Endodermal cell (in vitro differentiated cells): ENCODE data around the gene CUL4A. TPM values are rescaled to one million over a fixed set of nuclear protein-coding genes. Genes with fewer than 3 reads are reported as not detected.

ENCODE experiments used
- DNase-seq: peaks from one replicate; pipeline ENCODE4 v3.0.0-alpha.2; 2017
- H3K27ac ChIP-seq: 2 replicates; pipeline ENCODE4 v1.5.1; 2013; ENCODE audit warnings: mild to moderate bottlenecking, low read depth, low read length, moderate library complexity
- H3K27me3 ChIP-seq: 2 replicates; pipeline ENCODE4 v1.6.1; 2013; ENCODE audit warnings: mild to moderate bottlenecking, low read length, moderate library complexity; ENCODE audit not compliant: insufficient read depth, control insufficient read depth, poor library complexity, severe bottlenecking
- H3K36me3 ChIP-seq: 2 replicates; pipeline ENCODE4 v1.7.0; 2013; ENCODE audit warnings: mild to moderate bottlenecking, low read length, moderate library complexity; ENCODE audit not compliant: control insufficient read depth, insufficient read depth
- H3K4me1 ChIP-seq: one replicate; pipeline ENCODE4 v1.7.0; 2013; ENCODE audit warnings: low read length; ENCODE audit not compliant: control insufficient read depth, insufficient read depth
- H3K4me3 ChIP-seq: 2 replicates; pipeline ENCODE4 v1.5.1; 2013; ENCODE audit warnings: mild to moderate bottlenecking, low read length, moderate library complexity
- H3K9ac ChIP-seq: 2 replicates; pipeline ENCODE4 v1.6.1; 2013; ENCODE audit warnings: mild to moderate bottlenecking, low read length, moderate library complexity; ENCODE audit not compliant: poor library complexity, severe bottlenecking; ENCODE audit errors: extremely low read depth
- H3K9me3 ChIP-seq: 2 replicates; pipeline ENCODE4 v1.6.1; 2013; ENCODE audit warnings: mild to moderate bottlenecking, low read length, moderate library complexity; ENCODE audit not compliant: control insufficient read depth
- H3K27ac Mint-ChIP-seq: 2 replicates; pipeline ENCODE4 v1.8.0; 2020; ENCODE audit warnings: mixed read lengths
- H3K27me3 Mint-ChIP-seq: 2 replicates; pipeline ENCODE4 v1.8.0; 2021; ENCODE audit warnings: mild to moderate bottlenecking, mixed read lengths; ENCODE audit not compliant: insufficient read depth
- H3K36me3 Mint-ChIP-seq: 2 replicates; pipeline ENCODE4 v1.8.0; 2020; ENCODE audit warnings: low read depth, mixed read lengths
- H3K4me1 Mint-ChIP-seq: 2 replicates; pipeline ENCODE4 v1.8.0; 2020; ENCODE audit warnings: mixed read lengths
- H3K4me3 Mint-ChIP-seq: 2 replicates; pipeline ENCODE4 v1.8.0; 2020; ENCODE audit warnings: mild to moderate bottlenecking, moderate library complexity, mixed read lengths
- H3K9me3 Mint-ChIP-seq: 2 replicates; pipeline ENCODE4 v1.8.0; 2020; ENCODE audit warnings: mild to moderate bottlenecking, mixed read lengths
- WGBS, 2 experiments: methylation state at CpG; one replicate each; pipeline versions ENCODE4 v1.1.5 to v1.1.7; 2013; ENCODE audit warnings: missing lambda C conversion rate in 2 of 2, mixed read lengths in 1 of 2; ENCODE audit not compliant: insufficient coverage in 1 of 2, insufficient read length in 1 of 2; 5-methylcytosine and 5-hydroxymethylcytosine counted together
- total RNA-seq, 2 donors: library from RNA; stranded (reverse); fragmentation: NEBNext Ultra II Directional in 1 of 2; extraction: Animal tissue kit (Norgen Biotek cat#: 25700) in 1 of 2; gene quantifications; 2 replicates in 1 of 2; 3 replicates in 1 of 2; pipeline ENCODE4 v1.2.1, GENCODE V29; 2021
- TF ChIP-seq, protein P1 (sequence below): fragments of 200-600 bp; sonication (generic); conservative IDR thresholded peaks from 2 replicates; pipeline ENCODE4 v1.5.0; 2021; ENCODE audit warnings: antibody characterized with exemption, mild to moderate bottlenecking

The CUL4A gene
- total RNA-seq, 2 donors from 2014 or later: 92.9 to 99.4 TPM

DNA sequence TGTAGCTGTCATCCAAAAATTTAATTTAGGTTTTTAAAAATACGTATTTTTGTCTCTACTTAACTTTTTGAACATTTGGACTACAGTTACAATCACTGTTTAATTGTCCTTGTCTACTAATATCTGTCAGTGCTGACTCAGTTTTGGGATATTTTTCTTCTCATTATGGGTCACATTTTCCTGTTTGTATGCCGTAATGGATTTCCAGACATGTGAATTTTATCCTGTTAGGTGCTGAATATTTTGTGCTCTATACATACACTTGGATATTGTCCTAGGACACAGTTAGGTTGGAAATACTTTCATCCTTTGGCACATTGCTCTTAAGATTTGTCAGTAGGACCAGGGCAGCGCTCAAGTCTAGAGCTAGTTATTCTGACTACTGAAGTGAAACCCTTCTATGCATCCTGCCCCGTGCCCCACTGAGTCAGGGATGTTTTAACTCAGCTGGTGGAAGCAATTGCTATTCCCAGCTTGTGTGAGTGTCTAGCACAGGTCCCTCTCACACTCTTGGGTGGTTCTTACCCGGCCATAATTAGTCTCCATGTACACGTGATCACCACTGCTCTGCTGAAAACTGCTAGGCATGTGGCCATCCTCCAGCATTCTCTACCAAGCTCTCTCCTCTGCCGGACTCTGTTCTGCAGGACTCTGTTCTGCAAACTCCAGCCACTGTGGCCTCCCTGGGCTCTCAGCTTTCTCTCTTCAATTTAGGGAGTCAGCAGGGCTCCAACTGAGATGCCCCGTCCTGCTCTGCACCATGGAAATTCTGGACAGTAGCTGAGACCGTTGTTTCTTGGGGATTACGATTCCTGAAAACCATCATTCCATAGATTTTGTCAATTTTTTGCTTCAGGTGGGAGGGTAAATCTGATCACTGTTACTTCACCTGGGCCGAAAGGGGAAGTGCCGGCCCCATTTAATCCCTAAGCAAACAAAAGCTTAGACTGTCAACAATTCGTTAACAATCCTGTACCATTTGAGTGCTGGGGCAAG, 39.8 kb upstream of the CUL4A start:
- H3K36me3 Mint-ChIP-seq: peaks cover 64% of the 10 kb centered on the region

DNA sequence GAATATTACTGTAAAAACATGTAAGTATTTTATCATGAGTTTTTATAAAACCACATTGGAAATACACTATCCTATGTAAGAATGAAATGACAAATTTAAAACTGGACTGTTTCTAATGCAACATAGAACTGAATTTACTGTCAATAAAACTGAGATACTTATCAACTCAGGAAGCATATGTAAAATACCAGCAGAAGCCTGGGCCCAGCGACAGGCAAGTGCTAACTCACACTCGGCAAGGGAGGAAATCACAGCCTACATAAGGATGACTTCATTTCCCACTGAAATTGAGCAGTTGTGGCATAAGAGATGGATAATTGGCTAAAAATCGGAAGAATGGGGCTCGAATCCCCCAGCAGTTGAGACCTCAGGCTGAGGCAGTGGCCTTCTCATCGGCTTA, 38.9 kb upstream of the CUL4A start:
- no peaks in the 10 kb centered on the region for H3K27me3 ChIP-seq
- Mint-ChIP-seq H3K27ac (peak overlapping the region; percentile 44), H3K4me1 (peaks cover 28% of the 10 kb centered on the region), H3K4me3 (no peak overlapping the region), H3K9me3 (peaks cover 12% of the 10 kb centered on the region), H3K27me3 (no peaks in the 10 kb centered on the region), H3K36me3 (peaks cover 71% of the 10 kb centered on the region)
- no peak overlapping the region for H3K9ac ChIP-seq
- peak overlapping the region; percentile 27 for H3K4me3 ChIP-seq
- no peak overlapping the region for H3K27ac ChIP-seq
- DNase-seq: peak; percentile 40
- peaks cover 18% of the 10 kb centered on the region for H3K4me1 ChIP-seq
- peaks cover 65% of the 10 kb centered on the region for H3K36me3 ChIP-seq
- peaks cover 12% of the 10 kb centered on the region for H3K9me3 ChIP-seq
- WGBS, 2 experiments: 76 to 82% methylated on average over 3 to 5 of the region's 5 CpGs
- TF ChIP-seq, protein P1, sequence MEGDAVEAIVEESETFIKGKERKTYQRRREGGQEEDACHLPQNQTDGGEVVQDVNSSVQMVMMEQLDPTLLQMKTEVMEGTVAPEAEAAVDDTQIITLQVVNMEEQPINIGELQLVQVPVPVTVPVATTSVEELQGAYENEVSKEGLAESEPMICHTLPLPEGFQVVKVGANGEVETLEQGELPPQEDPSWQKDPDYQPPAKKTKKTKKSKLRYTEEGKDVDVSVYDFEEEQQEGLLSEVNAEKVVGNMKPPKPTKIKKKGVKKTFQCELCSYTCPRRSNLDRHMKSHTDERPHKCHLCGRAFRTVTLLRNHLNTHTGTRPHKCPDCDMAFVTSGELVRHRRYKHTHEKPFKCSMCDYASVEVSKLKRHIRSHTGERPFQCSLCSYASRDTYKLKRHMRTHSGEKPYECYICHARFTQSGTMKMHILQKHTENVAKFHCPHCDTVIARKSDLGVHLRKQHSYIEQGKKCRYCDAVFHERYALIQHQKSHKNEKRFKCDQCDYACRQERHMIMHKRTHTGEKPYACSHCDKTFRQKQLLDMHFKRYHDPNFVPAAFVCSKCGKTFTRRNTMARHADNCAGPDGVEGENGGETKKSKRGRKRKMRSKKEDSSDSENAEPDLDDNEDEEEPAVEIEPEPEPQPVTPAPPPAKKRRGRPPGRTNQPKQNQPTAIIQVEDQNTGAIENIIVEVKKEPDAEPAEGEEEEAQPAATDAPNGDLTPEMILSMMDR: no peak

More for the DNA sequence above, 39.8 kb upstream of the CUL4A start:
- H3K27ac Mint-ChIP-seq: peak overlapping the region; percentile 93
- peaks cover 28% of the 10 kb centered on the region for H3K4me1 Mint-ChIP-seq
- DNase-seq: no peak
- H3K4me3 Mint-ChIP-seq: peak overlapping the region; percentile 18
- H3K27me3 Mint-ChIP-seq: no peaks in the 10 kb centered on the region
- no peaks in the 10 kb centered on the region for H3K27me3 ChIP-seq
- H3K4me1 ChIP-seq: peaks cover 18% of the 10 kb centered on the region
- peaks cover 12% of the 10 kb centered on the region for H3K9me3 ChIP-seq
- TF ChIP-seq, protein P1: no peak
- H3K36me3 ChIP-seq: peaks cover 56% of the 10 kb centered on the region
- peaks cover 12% of the 10 kb centered on the region for H3K9me3 Mint-ChIP-seq
- 82 to 93% methylated on average over 10 to 12 of the region's 13 CpGs for WGBS, 2 experiments
- no peak overlapping the region for H3K27ac ChIP-seq
- H3K9ac ChIP-seq: no peak overlapping the region
- H3K4me3 ChIP-seq: peak overlapping the region; percentile 41

DNA sequence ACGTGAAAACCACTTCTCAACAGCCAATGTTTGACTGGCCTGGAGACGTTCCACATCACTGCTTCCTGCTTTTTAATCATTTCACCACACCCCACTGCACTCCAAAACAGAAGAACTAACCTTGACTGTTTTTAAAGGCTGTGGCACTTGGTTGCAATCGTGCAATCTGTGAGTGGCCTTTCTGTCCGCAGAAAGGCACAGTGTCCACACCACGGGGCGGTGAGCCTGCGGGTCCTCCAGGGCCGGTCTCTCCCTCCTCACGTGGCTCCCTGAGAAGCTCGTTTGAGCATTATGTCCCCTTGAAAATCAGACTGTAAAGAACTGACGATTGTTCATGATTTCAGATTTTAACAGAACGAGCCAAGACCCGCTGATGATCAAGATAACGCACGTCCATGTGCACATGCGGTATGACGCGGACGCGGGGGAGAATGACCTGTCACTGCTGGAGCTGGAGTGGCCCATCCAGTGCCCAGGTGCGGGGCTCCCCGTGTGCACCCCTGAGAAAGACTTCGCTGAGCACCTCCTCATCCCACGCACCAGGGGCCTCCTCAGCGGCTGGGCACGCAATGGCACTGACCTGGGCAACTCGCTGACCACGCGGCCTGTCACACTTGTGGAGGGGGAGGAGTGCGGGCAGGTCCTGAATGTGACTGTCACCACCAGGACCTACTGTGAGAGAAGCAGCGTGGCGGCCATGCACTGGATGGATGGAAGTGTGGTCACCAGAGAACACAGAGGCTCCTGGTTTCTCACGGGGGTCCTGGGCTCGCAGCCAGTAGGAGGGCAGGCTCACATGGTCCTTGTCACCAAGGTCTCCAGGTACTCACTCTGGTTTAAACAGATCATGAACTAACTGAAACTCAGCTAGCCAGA, 37.9 kb upstream of the CUL4A start:
- Mint-ChIP-seq H3K9me3 (peaks cover 12% of the 10 kb centered on the region), H3K36me3 (peaks cover 79% of the 10 kb centered on the region), H3K27me3 (no peaks in the 10 kb centered on the region), H3K4me1 (peaks cover 28% of the 10 kb centered on the region), H3K4me3 (peak overlapping the region; percentile 21), H3K27ac (peak overlapping the region; percentile 44)
- no peak for DNase-seq
- WGBS, 2 experiments: 95% methylated on average over 31 to 34 of the region's 34 CpGs
- Histone ChIP-seq H3K9me3 (peaks cover 12% of the 10 kb centered on the region), H3K36me3 (peaks cover 74% of the 10 kb centered on the region), H3K27me3 (no peaks in the 10 kb centered on the region), H3K9ac (no peak overlapping the region), H3K4me1 (peaks cover 18% of the 10 kb centered on the region), H3K27ac (no peak overlapping the region), H3K4me3 (no peak overlapping the region)
- TF ChIP-seq, protein P1: no peak
